Testis (tissue), 2 donors: Measurements from ENCODE around the gene ASXL3.

Source experiments
- POLR2A ChIP-seq: fragments of 450-650 bp; IDR thresholded peaks from one replicate; pipeline ENCODE4 v1.6.1; 2017; ENCODE audit warnings: antibody characterized with exemption, mild to moderate bottlenecking, moderate library complexity
- TF ChIP-seq, protein P1 (sequence below), 3 experiments: fragments of 450-650 bp in 2 of 3; fragments of 200-600 bp in 1 of 3; sonication (generic) in 1 of 3; IDR thresholded peaks; one replicate each; pipeline ENCODE4 v1.5.1; 2016 to 2019; ENCODE audit warnings: antibody characterized with exemption in 3 of 3, mild to moderate bottlenecking in 2 of 3, moderate library complexity in 1 of 3

DNA sequence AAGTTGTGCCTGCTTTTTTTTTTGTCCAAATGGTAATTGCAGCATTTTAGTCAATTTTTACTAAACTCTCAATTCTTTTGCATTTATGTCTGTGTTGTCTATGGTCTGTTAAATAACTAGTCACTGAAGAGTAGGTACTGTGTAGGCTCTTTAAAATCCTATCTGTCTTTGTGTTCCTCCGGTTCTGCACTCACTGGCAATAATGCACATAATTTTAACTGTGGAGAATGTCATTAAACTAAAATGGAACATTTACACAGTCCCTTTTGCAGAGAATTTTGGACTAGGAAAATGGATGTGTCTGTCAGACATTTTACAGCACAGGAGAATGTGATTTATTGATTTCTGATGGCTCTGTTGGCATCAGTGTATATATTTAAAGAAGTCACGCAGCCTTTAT lies 116.6 kb downstream of the ASXL3 start:
- TF ChIP-seq, protein P1, sequence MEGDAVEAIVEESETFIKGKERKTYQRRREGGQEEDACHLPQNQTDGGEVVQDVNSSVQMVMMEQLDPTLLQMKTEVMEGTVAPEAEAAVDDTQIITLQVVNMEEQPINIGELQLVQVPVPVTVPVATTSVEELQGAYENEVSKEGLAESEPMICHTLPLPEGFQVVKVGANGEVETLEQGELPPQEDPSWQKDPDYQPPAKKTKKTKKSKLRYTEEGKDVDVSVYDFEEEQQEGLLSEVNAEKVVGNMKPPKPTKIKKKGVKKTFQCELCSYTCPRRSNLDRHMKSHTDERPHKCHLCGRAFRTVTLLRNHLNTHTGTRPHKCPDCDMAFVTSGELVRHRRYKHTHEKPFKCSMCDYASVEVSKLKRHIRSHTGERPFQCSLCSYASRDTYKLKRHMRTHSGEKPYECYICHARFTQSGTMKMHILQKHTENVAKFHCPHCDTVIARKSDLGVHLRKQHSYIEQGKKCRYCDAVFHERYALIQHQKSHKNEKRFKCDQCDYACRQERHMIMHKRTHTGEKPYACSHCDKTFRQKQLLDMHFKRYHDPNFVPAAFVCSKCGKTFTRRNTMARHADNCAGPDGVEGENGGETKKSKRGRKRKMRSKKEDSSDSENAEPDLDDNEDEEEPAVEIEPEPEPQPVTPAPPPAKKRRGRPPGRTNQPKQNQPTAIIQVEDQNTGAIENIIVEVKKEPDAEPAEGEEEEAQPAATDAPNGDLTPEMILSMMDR (IDR thresholded peaks at IDR 0.05) = no peak
- no peak for TF ChIP-seq POLR2A
